AG10803 (cell line): Measurements from ENCODE around the gene DOCK1.

Experiments
- DNase-seq: peaks from one replicate; pipeline ENCODE4 v3.0.0; 2010; ENCODE audit warnings: low read depth
- H3K4me3 ChIP-seq: 2 replicates; pipeline ENCODE4 v1.5.1; 2011; ENCODE audit warnings: mild to moderate bottlenecking, low read length, control low read depth
- CTCF ChIP-seq: conservative IDR thresholded peaks from 2 replicates; pipeline ENCODE4 v1.5.1; 2011; ENCODE audit warnings: mild to moderate bottlenecking, low read length, control low read depth, inconsistent platforms

DOCK1 gene

GRCh38 chr10:127044186-127044585 lies 139.0 kb downstream of the DOCK1 start:
- no peak for TF ChIP-seq CTCF
- DNase-seq, result no peak
- no peak overlapping the region for H3K4me3 ChIP-seq

GRCh38 chr10:127046975-127047877 lies 142.0 kb downstream of the DOCK1 start:
- DNase-seq, result peak; percentile 43
- no peak overlapping the region for H3K4me3 ChIP-seq
- no peak for TF ChIP-seq CTCF

GRCh38 chr10:127047878-127048238 lies 142.6 kb downstream of the DOCK1 start:
- H3K4me3 ChIP-seq, result no peak overlapping the region
- TF ChIP-seq CTCF, result no peak
- no peak for DNase-seq

- TF ChIP-seq CTCF, result no peak
- no peak for DNase-seq
Observed at GRCh38 chr10:127048630-127049029, 143.4 kb downstream of the DOCK1 start.

GRCh38 chr10:127052001-127052400 lies 146.8 kb downstream of the DOCK1 start:
- no peak for DNase-seq
- TF ChIP-seq CTCF, result no peak
- H3K4me3 ChIP-seq, result no peak overlapping the region

More at GRCh38 chr10:127048630-127049029, 143.4 kb downstream of the DOCK1 start:
- no peak overlapping the region for H3K4me3 ChIP-seq

- DNase-seq, result no peak
- no peak overlapping the region for H3K4me3 ChIP-seq
- TF ChIP-seq CTCF, result no peak
Observed at GRCh38 chr10:127055263-127055662, 150.0 kb downstream of the DOCK1 start.

GRCh38 chr10:127059314-127059713 lies 154.1 kb downstream of the DOCK1 start:
- H3K4me3 ChIP-seq, result no peak overlapping the region
- TF ChIP-seq CTCF, result no peak
- no peak for DNase-seq
